GM23248 (cell line): ENCODE results near the gene PNPLA7. TPM values are rescaled to one million over a fixed set of nuclear protein-coding genes. Genes with fewer than 3 reads are reported as not detected.

Source experiments
- DNase-seq: peaks from one replicate; pipeline ENCODE4 v3.0.0-alpha.2; 2015
- H2AFZ ChIP-seq: fragments of 200-600 bp; sonication (generic); 2 replicates; pipeline ENCODE4 v1.6.1; 2016; ENCODE audit warnings: antibody characterized with exemption
- H3F3A ChIP-seq: fragments of 200-600 bp; sonication (generic); 2 replicates; pipeline ENCODE4 v1.6.1; 2016; ENCODE audit warnings: mild to moderate bottlenecking, antibody characterized with exemption, mixed run types; ENCODE audit not compliant: insufficient read depth
- H3K27ac ChIP-seq: fragments of 200-600 bp; sonication (generic); 2 replicates; pipeline ENCODE4 v1.5.1; 2016; ENCODE audit warnings: mild to moderate bottlenecking
- H3K27me3 ChIP-seq: fragments of 200-600 bp; sonication (generic); replicated peaks from 2 replicates; pipeline ENCODE4 v1.6.1; 2016; ENCODE audit warnings: mild to moderate bottlenecking; ENCODE audit not compliant: insufficient read depth
- H3K36me3 ChIP-seq: fragments of 200-600 bp; sonication (generic); 2 replicates; pipeline ENCODE4 v1.6.1; 2016; ENCODE audit warnings: low read depth, mild to moderate bottlenecking
- H3K4me1 ChIP-seq: fragments of 200-600 bp; sonication (generic); 2 replicates; pipeline ENCODE4 v1.6.1; 2016; ENCODE audit warnings: mild to moderate bottlenecking; ENCODE audit not compliant: insufficient read depth
- H3K4me2 ChIP-seq: fragments of 200-600 bp; sonication (generic); one replicate; pipeline ENCODE4 v1.6.1; 2016; ENCODE audit warnings: mild to moderate bottlenecking; ENCODE audit not compliant: unreplicated experiment
- H3K4me3 ChIP-seq: fragments of 200-600 bp; sonication (generic); 2 replicates; pipeline ENCODE4 v1.5.1; 2016; ENCODE audit warnings: mild to moderate bottlenecking
- H3K79me2 ChIP-seq: fragments of 200-600 bp; sonication (generic); 2 replicates; pipeline ENCODE4 v1.6.1; 2016; ENCODE audit warnings: mild to moderate bottlenecking; ENCODE audit not compliant: insufficient read depth
- H3K9ac ChIP-seq: fragments of 200-600 bp; sonication (generic); 2 replicates; pipeline ENCODE4 v1.6.1; 2016; ENCODE audit warnings: mild to moderate bottlenecking
- H3K9me2 ChIP-seq: fragments of 200-600 bp; sonication (generic); 2 replicates; pipeline ENCODE4 v1.6.1; 2016; ENCODE audit warnings: mixed run types, mild to moderate bottlenecking, moderate library complexity; ENCODE audit not compliant: insufficient read depth
- H3K9me3 ChIP-seq: fragments of 200-600 bp; sonication (generic); one replicate; pipeline ENCODE4 v1.6.1; 2017; ENCODE audit warnings: low read depth
- H4K20me1 ChIP-seq: fragments of 200-600 bp; sonication (generic); 2 replicates; pipeline ENCODE4 v1.6.0; 2016; ENCODE audit not compliant: insufficient read depth
- EZH2 ChIP-seq: fragments of 200-600 bp; sonication (generic); IDR thresholded peaks from 2 replicates; pipeline ENCODE4 v1.6.1; 2018; ENCODE audit warnings: antibody characterized with exemption, mild to moderate bottlenecking; ENCODE audit not compliant: insufficient read depth, poor library complexity, severe bottlenecking
- EZH2phosphoT487 ChIP-seq: fragments of 200-600 bp; sonication (generic); IDR thresholded peaks from 2 replicates; pipeline ENCODE4 v1.6.1; 2018; ENCODE audit warnings: antibody characterized with exemption, moderate library complexity, mild to moderate bottlenecking, low read depth; ENCODE audit not compliant: insufficient read depth
- WGBS, 2 experiments: methylation state at CpG; one replicate each; pipeline ENCODE4 v1.1.6; 2015 to 2017; ENCODE audit warnings: low lambda C conversion rate in 2 of 2, low coverage in 1 of 2; ENCODE audit errors: missing lambda C conversion rate in 2 of 2; 5-methylcytosine and 5-hydroxymethylcytosine counted together
- in situ Hi-C: fragments of 300-500 bp; cut with MboI; formaldehyde crosslinking; loops from 2 replicates; pipeline ENCODE4 v1.15.0; 2020
- polyA plus RNA-seq: library from polyadenylated mRNA; unstranded; fragments of >200 nt; fragmentation: Nextera tagmentation; extraction: Ambion mirVana; gene quantifications from 2 replicates; pipeline ENCODE4 v1.2.1, GENCODE V29; 2016
- total RNA-seq: library from RNA; depleted of rRNA; stranded (reverse); fragments of >200 nt; shearing (Covaris generic); gene quantifications from 2 replicates; pipeline ENCODE4 v1.2.3, GENCODE V29; 2014

The PNPLA7 gene
- total and polyA plus RNA-seq, 2 experiments from 2014 or later: 0.54 to 0.59 TPM

DNA sequence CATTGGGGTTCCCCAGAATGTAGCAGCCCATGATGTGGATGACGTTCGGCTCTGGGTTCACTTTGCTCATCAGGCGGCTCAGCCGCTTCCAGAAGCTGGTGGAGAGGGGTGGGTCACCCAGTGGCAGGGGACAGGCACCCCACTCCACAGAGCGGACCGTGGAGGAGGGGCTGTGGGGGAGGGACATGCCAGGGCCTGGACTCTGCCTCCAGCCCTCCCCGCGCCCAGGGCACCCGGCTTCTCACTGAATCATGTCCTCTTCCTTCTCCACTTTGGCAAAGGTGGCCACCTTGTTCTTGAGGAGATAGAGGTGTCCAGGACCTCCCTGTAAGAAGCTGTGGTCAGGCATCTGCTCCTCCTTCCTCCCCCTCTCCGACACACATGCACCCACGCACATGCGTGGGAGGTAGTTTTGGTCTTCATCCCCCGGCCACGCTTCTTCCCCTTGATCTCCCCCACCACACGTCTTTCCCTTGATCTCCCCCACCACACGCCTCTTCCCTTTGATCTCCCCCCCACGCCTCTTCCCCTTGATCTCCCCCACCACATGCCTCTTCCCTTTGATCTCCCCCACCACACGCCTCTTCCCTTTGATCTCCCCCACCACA, 100.2 kb downstream of the PNPLA7 start:
- 91 to 98% methylated on average over 6 to 18 of the region's 18 CpGs for WGBS, 2 experiments
- TF ChIP-seq EZH2phosphoT487: no peak
- no peak for TF ChIP-seq EZH2

DNA sequence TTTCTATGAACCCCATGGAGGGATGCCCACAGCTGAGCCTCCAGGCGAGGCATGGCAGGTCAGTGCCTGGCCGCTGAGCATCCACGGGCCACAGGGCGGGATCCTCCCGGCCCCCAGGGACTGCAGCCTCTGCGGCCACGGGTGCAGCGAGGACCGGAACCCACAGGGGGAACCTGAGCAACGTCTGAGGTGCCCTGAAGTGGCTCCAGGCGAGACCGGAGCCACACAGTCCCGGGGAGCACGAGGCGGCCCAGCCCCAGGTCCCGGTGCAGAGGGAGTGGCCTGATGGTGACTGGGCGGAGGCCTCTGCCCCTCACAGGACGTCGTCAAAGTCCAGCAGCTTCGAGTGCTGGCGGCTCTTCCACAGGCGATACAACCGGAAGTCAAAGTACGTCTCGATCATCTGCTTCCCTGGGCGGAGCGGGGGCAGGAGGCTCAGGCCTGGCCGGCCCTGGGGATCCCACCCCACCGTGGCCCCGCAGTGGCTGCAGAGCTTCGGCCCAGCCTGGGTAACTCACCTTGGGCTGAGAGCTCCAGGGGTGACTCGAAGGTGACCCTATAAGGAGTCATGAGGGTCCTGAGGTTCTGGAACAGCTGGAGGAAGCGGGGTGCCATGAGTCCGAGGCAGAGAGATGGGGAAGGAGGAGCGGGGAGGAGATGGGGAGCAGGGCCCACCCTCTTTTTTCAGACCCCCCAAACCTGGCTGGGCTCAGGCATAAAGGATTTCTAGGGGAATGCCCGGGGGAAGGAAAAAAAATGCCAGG, 100.9 kb downstream of the PNPLA7 start:
- no peaks in the 10 kb centered on the region for H4K20me1 ChIP-seq
- no peaks in the 10 kb centered on the region for H3K27me3 ChIP-seq
- H3K9ac ChIP-seq: no peak overlapping the region
- H3K9me2 ChIP-seq: no peaks in the 10 kb centered on the region
- H3F3A ChIP-seq: peaks cover 7% of the 10 kb centered on the region; the same call in 1 of the 2 replicates
- in situ Hi-C loops: no loop called here
- no peaks in the 10 kb centered on the region for H3K36me3 ChIP-seq
- H3K4me3 ChIP-seq: no peak overlapping the region
- H3K79me2 ChIP-seq: no peaks in the 10 kb centered on the region
- H3K4me2 ChIP-seq: no peak overlapping the region
- no peak for DNase-seq
- peaks cover 24% of the 10 kb centered on the region for H3K4me1 ChIP-seq
- no peaks in the 10 kb centered on the region for H3K9me3 ChIP-seq
- TF ChIP-seq EZH2phosphoT487 (no peak), EZH2 (no peak)
- H3K27ac ChIP-seq: no peak overlapping the region
- no peak overlapping the region for H2AFZ ChIP-seq
- WGBS, 2 experiments: 84 to 85% methylated on average over 33 to 36 of the region's 36 CpGs

More for the DNA sequence above, 100.2 kb downstream of the PNPLA7 start:
- Histone ChIP-seq H4K20me1 (no peaks in the 10 kb centered on the region), H3K79me2 (no peaks in the 10 kb centered on the region), H3K27ac (no peak overlapping the region), H3K36me3 (no peaks in the 10 kb centered on the region), H3K4me3 (no peak overlapping the region), H3K27me3 (no peaks in the 10 kb centered on the region), H3K9me2 (no peaks in the 10 kb centered on the region), H3K9ac (no peak overlapping the region), H3F3A (peaks cover 7% of the 10 kb centered on the region; the same call in 1 of the 2 replicates), H3K9me3 (no peaks in the 10 kb centered on the region), H3K4me1 (peaks cover 27% of the 10 kb centered on the region), H2AFZ (no peak overlapping the region), H3K4me2 (no peak overlapping the region)
- in situ Hi-C loops: no loop called here
- no peak for DNase-seq

DNA sequence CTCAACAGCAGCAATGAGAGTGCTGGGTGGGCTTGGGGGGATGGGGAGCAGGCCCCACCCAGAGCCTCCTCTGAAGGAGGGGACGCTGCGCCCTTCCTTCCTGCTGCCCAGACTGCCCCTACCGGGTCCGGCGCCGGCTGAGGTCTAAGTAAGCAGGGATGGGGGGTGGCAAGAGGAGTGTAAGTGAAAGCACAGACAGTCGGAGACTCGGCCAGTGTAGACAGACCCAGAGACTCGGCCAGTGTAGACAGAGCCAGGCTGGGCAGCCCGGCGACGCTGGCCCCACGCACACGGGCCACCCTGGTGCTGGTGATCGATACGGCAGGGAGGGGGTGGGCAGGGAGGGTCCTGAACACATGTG, 101.6 kb downstream of the PNPLA7 start:
- peaks cover 7% of the 10 kb centered on the region; the same call in 1 of the 2 replicates for H3F3A ChIP-seq
- H3K27me3 ChIP-seq: no peaks in the 10 kb centered on the region
- no peaks in the 10 kb centered on the region for H3K79me2 ChIP-seq
- no peak overlapping the region for H3K4me3 ChIP-seq
- H3K36me3 ChIP-seq: no peaks in the 10 kb centered on the region
- no peak overlapping the region for H3K9ac ChIP-seq
- in situ Hi-C loops: no loop called here
- H3K4me2 ChIP-seq: no peak overlapping the region
- H3K4me1 ChIP-seq: peaks cover 23% of the 10 kb centered on the region
- 94 to 98% methylated on average over 15 to 16 of the region's 16 CpGs for WGBS, 2 experiments
- no peaks in the 10 kb centered on the region for H4K20me1 ChIP-seq
- TF ChIP-seq EZH2phosphoT487: no peak
- no peak for TF ChIP-seq EZH2
- DNase-seq: no peak
- H3K9me3 ChIP-seq: no peaks in the 10 kb centered on the region
- no peak overlapping the region for H3K27ac ChIP-seq
- no peaks in the 10 kb centered on the region for H3K9me2 ChIP-seq
- no peak overlapping the region for H2AFZ ChIP-seq

DNA sequence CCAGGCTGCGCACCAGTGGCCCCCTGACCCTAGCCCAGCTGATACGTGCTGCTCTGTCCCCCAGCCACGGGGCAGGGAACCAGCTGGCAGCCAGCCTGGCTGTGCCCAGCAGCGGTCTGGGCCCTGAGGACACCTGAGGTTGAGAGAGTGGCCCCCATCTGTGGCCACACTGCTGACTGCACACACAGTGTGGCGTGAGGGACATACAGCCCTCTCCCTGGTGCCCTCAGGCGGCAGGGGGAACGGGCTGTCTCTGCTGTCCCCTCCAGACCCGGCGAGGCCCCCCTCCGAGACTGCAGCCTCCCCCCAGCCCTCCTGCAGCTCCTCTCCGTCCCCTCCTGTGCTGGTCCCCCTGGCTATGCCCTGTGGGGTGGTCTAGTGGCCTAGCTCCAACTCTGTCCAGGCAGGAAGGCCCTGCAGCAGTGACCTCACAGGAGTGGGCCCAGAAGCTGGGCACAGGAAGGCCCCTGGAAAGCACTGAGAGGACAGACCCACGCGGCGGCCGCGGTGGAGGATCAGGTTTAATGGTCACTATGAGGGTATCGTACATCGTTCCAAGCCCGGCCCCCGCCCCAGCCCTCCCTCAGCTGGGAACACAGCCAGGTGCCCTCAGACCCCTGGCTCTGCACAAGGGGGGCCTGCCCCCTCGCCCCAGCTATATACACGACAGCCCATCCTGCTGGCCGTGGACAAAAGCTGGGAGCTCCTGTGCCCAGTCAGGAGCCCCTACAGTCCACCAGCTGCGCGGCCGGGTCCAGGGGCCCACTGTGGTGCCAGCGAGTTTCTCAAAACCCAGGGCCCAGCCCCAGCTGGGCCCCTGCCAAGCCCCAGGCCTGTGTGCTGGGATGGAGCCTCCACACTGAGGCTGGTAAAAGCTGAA, 102.2 kb downstream of the PNPLA7 start:
- Histone ChIP-seq H3K27me3 (no peaks in the 10 kb centered on the region), H3K9me3 (no peaks in the 10 kb centered on the region)
- DNase-seq: no peak

More for the DNA sequence above, 102.2 kb downstream of the PNPLA7 start:
- Histone ChIP-seq H3K9me2 (no peaks in the 10 kb centered on the region), H3K4me2 (no peak overlapping the region), H3K9ac (no peak overlapping the region), H3K36me3 (no peaks in the 10 kb centered on the region), H3F3A (peaks cover 7% of the 10 kb centered on the region; the same call in 1 of the 2 replicates), H3K4me3 (no peak overlapping the region), H2AFZ (no peak overlapping the region), H3K27ac (no peak overlapping the region), H4K20me1 (no peaks in the 10 kb centered on the region), H3K4me1 (peaks cover 23% of the 10 kb centered on the region), H3K79me2 (no peaks in the 10 kb centered on the region)
- WGBS, 2 experiments: 95% methylated on average over 22 to 23 of the region's 27 CpGs
- in situ Hi-C loops: no loop called here
- TF ChIP-seq EZH2phosphoT487 (no peak), EZH2 (no peak)
